AG09319 (cell line): ENCODE results near the gene TSTD2.

Source experiments
- DNase-seq: peaks from one replicate; pipeline ENCODE4 v3.0.0-alpha.2; 2010; ENCODE audit warnings: low read depth; ENCODE audit errors: extremely low read depth
- TF ChIP-seq, protein P1 (sequence below): IDR thresholded peaks from 2 replicates; pipeline ENCODE4 v1.5.1; 2011; ENCODE audit warnings: low read depth, mild to moderate bottlenecking, inconsistent platforms, low read length, moderate library complexity

Gene TSTD2

DNA sequence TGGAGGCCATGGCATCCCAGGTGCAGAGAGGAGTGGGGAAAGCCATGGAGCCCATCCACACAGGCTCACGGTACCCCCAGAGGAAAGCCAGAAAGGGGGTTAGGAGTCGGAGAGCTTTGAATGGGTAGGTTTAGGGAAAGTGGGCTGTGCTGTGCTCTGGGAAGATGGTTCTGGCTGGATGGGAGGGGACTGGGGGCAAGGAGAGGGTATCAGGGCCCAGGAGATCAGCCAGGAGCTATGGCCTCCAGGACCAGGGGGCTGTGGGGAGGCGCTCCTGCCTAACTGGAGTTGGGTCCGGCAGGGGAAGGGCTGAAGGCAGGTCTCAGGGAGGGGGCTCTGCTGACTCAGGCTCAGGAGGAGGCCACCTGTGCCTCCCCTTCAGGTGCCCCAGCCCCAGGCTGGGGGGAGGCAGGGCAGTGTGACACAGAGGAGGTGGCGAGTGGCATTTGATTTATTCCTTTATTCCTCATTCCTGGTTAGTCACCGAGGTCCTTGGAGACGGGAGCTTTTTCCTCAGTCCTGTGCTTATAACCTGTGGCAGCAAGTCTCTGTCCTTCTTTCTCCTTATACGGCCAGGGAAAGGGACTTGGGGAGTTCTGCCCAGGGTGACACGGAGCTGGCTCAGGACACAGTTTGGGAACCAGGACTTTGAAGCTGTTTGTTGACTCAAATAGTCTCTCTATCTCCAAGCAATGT, 60.8 kb downstream of the TSTD2 start:
- TF ChIP-seq, protein P1, sequence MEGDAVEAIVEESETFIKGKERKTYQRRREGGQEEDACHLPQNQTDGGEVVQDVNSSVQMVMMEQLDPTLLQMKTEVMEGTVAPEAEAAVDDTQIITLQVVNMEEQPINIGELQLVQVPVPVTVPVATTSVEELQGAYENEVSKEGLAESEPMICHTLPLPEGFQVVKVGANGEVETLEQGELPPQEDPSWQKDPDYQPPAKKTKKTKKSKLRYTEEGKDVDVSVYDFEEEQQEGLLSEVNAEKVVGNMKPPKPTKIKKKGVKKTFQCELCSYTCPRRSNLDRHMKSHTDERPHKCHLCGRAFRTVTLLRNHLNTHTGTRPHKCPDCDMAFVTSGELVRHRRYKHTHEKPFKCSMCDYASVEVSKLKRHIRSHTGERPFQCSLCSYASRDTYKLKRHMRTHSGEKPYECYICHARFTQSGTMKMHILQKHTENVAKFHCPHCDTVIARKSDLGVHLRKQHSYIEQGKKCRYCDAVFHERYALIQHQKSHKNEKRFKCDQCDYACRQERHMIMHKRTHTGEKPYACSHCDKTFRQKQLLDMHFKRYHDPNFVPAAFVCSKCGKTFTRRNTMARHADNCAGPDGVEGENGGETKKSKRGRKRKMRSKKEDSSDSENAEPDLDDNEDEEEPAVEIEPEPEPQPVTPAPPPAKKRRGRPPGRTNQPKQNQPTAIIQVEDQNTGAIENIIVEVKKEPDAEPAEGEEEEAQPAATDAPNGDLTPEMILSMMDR = no peak
- DNase-seq = no peak

DNA sequence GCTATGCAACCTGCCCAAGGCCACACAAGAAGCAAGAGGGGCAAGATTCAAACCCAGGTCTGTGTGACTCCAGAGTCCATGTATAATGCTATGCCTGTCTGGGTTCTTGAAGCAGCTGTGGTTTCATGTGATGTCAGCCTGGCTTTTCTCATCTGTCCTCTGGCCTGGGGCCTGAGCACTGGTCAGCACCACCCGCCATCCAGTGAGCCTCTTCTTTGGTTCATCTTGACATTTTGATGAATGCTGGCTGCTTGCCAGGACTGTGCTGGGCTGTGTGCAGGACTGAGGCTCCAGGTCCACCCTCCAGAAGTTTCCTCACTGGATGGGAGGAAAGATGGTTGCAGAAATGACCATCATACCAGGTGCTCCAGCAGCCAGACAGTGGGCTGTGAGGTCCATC, 61.5 kb downstream of the TSTD2 start:
- TF ChIP-seq, protein P1 = no peak
- DNase-seq = no peak

DNA sequence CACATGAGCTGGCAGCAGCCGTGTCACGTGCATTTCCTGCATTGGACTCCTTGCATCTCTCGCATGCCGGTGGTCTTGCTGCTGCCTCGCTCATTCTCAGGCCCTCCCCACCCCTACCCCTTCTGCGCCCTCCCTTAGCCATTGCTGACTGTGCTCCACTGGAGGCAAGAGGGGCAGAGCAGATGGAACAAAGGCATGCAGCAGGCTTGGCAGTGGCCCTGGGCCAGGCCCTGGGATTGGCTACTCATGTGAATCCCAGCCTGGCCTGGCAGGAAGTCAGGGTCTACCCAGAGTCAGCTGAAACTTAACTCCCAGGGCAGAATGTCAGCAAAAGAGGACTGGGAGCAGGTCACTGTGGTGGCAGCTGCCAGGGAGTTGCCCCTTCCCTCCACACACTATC, 62.3 kb downstream of the TSTD2 start:
- no peak for DNase-seq
- TF ChIP-seq, protein P1 = no peak

DNA sequence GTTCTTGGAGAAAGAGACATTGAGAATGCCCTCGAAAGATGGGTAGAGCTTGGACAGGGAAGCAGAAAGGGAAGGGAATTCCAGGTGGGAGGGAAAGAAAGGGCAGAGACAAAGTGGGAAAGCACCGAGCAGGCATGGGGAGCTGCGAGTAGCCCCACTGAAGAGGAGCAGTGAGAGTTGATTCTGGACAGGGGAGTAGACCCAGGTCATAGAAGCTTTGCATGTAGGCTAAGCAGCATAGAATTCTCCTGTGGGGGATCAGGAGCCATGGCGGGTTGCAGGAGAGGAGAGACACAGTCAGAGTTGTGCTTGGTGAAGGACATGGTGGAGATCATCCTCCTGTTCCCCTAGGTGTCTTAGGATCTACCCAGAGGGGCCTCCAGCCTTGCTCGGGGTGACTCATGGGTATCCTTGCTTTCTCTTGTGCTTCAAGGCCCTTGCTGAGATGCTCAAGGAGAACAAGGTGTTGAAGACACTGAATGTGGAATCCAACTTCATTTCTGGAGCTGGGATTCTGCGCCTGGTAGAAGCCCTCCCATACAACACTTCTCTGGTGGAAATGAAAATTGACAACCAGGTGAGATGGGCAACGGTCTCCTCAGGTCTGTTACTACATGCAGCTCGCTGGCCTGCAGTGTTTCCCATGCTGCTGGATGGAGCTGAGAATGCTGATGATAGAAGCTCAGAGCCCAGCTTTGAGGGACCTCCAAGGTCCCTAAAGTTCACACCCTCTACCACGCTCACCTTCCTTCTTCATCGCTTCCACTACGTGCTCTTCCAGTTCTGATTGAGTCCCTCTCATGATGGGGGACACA, 64.5 kb downstream of the TSTD2 start:
- no peak for DNase-seq
- TF ChIP-seq, protein P1 = no peak

DNA sequence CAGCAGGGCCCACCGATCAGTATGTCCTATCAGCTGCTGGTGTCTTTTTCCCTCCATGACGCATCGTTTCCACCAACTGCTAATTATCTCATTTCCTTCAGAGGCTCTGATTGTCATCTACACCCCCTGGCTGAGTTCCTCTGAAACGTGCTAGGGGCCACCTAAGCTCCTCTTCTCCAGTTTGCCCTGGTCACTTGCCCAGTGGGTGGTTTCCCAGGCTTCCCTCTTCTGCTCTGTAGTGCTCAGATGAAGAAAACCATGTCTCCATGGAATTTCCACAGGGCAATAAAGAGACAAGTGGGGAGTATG, 65.3 kb downstream of the TSTD2 start:
- TF ChIP-seq, protein P1 = no peak
- DNase-seq = no peak

DNA sequence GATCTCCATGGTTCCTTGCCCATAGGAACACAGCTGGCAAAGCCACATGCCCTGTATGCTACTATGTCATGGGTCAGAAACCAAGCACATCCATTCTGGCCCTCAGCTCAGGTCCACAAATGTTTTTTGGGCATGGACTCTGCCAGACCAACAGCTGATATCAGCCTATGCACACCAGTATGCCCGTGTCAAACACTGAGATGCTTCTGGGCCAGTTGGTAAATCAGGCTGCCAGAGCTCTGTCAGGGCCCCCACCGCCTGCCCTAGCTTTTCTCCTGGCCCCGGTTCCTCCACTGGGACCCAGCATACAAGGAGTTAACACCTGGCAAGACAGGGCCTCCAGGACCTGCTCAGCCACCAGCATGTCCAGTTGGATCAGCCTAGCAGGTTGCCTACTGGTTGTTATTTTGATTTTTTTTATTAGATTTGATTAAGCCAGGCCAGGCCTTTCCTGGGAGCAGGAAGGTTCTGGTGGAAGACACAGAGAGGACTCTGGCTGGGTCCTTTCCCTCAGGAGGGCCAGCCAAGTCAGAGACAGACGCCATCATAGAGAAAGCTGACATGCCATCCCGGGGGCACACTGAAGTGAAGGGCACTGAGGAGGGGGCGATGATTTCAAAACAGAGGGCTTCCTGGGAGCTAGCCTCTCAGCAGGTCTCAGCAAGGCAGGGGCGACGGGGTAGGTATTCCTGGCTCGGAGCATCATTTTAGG, 65.8 kb downstream of the TSTD2 start:
- TF ChIP-seq, protein P1 = no peak

DNA sequence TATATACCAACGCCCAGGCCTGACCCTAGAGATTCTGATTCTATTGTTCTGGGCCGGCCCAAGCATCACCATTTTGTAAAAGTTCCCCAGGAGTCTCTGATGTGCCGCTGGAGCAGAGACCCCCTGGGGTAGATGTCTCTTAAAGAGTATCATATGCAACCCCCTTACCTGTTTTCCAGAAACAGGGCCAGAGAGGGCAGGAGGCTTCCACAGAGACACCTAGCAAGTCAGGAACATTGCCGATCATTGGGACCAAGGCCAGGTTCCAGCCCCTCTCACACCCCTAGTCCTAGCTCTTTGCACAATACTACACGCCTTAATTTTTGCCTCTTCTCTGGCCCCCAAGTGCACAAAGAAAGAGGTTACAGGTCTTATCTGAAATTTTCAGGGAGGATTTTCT, 67.9 kb downstream of the TSTD2 start:
- no peak for DNase-seq
- TF ChIP-seq, protein P1 = no peak

More for the DNA sequence above, 65.8 kb downstream of the TSTD2 start:
- no peak for DNase-seq
